H9 (cell line): ENCODE results near the gene ZNF652. TPM values are rescaled to one million over a fixed set of nuclear protein-coding genes. Genes with fewer than 3 reads are reported as not detected.

Experiments
- DNase-seq: peaks from one replicate; pipeline ENCODE4 v3.0.0-alpha.2; 2017
- H2AFZ ChIP-seq: one replicate; pipeline ENCODE4 v1.6.1; 2013; ENCODE audit warnings: mild to moderate bottlenecking, low read length, control low read depth, moderate library complexity
- H2AK5ac ChIP-seq: 2 replicates; pipeline ENCODE4 v1.6.1; 2013; ENCODE audit warnings: low read length, control low read depth, mixed read lengths; ENCODE audit not compliant: insufficient read length
- H2BK120ac ChIP-seq: one replicate; pipeline ENCODE4 v1.6.1; 2013; ENCODE audit warnings: low read depth, mild to moderate bottlenecking, low read length, control low read depth, inconsistent platforms; ENCODE audit not compliant: poor library complexity, severe bottlenecking
- H2BK12ac ChIP-seq: 2 replicates; pipeline ENCODE4 v1.6.1; 2013; ENCODE audit warnings: low read length, control low read depth, mixed read lengths, low read depth; ENCODE audit not compliant: insufficient read length
- H2BK15ac ChIP-seq: 2 replicates; pipeline ENCODE4 v1.6.1; 2013; ENCODE audit warnings: low read depth, low read length, control low read depth
- H2BK20ac ChIP-seq: one replicate; pipeline ENCODE4 v1.6.1; 2013; ENCODE audit warnings: low read depth, mild to moderate bottlenecking, low read length, control low read depth, inconsistent platforms; ENCODE audit not compliant: poor library complexity, severe bottlenecking
- H2BK5ac ChIP-seq: 2 replicates; pipeline ENCODE4 v1.6.1; 2013; ENCODE audit warnings: low read length, control low read depth, mixed read lengths; ENCODE audit not compliant: insufficient read length
- H3K14ac ChIP-seq: 2 replicates; pipeline ENCODE4 v1.6.1; 2013; ENCODE audit warnings: low read length, control low read depth; ENCODE audit not compliant: insufficient read depth
- H3K18ac ChIP-seq: 2 replicates; pipeline ENCODE4 v1.6.1; 2013; ENCODE audit warnings: low read depth, mild to moderate bottlenecking, mixed read lengths, low read length, control low read depth; ENCODE audit not compliant: insufficient read length
- H3K23ac ChIP-seq: 2 replicates; pipeline ENCODE4 v1.6.1; 2013; ENCODE audit warnings: low read length, control low read depth, mixed read lengths, low read depth; ENCODE audit not compliant: insufficient read length
- H3K23me2 ChIP-seq: 2 replicates; pipeline ENCODE4 v1.6.1; 2013; ENCODE audit warnings: low read depth, mild to moderate bottlenecking, mixed read lengths, low read length, control low read depth; ENCODE audit not compliant: insufficient read length, poor library complexity, severe bottlenecking
- H3K27ac ChIP-seq: 2 replicates; pipeline ENCODE4 v1.5.1; 2013; ENCODE audit warnings: low read length, control low read depth, mixed read lengths, low read depth; ENCODE audit not compliant: insufficient read length
- H3K27me3 ChIP-seq: 2 replicates; pipeline ENCODE4 v1.6.1; 2013; ENCODE audit warnings: low read length, control low read depth, inconsistent platforms; ENCODE audit not compliant: insufficient read depth
- H3K4ac ChIP-seq: 2 replicates; pipeline ENCODE4 v1.6.1; 2013; ENCODE audit warnings: low read depth, mild to moderate bottlenecking, control low read depth, inconsistent platforms, low read length, moderate library complexity
- H3K4me1 ChIP-seq: 2 replicates; pipeline ENCODE4 v1.6.1; 2013; ENCODE audit warnings: low read length, control low read depth, inconsistent platforms; ENCODE audit not compliant: insufficient read depth
- H3K4me2 ChIP-seq: 2 replicates; pipeline ENCODE4 v1.6.1; 2013; ENCODE audit warnings: low read length, control low read depth, mixed read lengths; ENCODE audit not compliant: insufficient read length, insufficient read depth
- H3K56ac ChIP-seq: 2 replicates; pipeline ENCODE4 v1.6.1; 2013; ENCODE audit warnings: low read depth, mild to moderate bottlenecking, mixed read lengths, low read length, control low read depth; ENCODE audit not compliant: insufficient read length
- H3K79me1 ChIP-seq: 2 replicates; pipeline ENCODE4 v1.6.1; 2013; ENCODE audit warnings: low read depth, mild to moderate bottlenecking, moderate library complexity, low read length, control low read depth, inconsistent platforms; ENCODE audit not compliant: insufficient read depth, poor library complexity, severe bottlenecking
- H3K79me2 ChIP-seq: 2 replicates; pipeline ENCODE4 v1.6.1; 2013; ENCODE audit warnings: low read length, control low read depth, inconsistent platforms; ENCODE audit not compliant: insufficient read depth
- H3K9ac ChIP-seq: 2 replicates; pipeline ENCODE4 v1.6.1; 2013; ENCODE audit warnings: low read length, control low read depth, mixed read lengths; ENCODE audit not compliant: insufficient read length; ENCODE audit errors: extremely low read depth
- H3K9me3 ChIP-seq: one replicate; pipeline ENCODE4 v1.6.1; 2013; ENCODE audit warnings: low read depth, low read length, inconsistent platforms; ENCODE audit not compliant: control insufficient read depth
- H3T11ph ChIP-seq: one replicate; pipeline ENCODE4 v1.6.1; 2013; ENCODE audit warnings: mild to moderate bottlenecking, low read length, control low read depth, inconsistent platforms
- H4K20me1 ChIP-seq: one replicate; pipeline ENCODE4 v1.6.1; 2013; ENCODE audit not compliant: control insufficient read depth, insufficient read length, insufficient read depth
- H4K5ac ChIP-seq: 2 replicates; pipeline ENCODE4 v1.6.1; 2013; ENCODE audit warnings: low read depth, mild to moderate bottlenecking, mixed read lengths, low read length, control low read depth; ENCODE audit not compliant: insufficient read length
- H4K8ac ChIP-seq: replicated peaks from 2 replicates; pipeline ENCODE4 v1.6.1; 2013; ENCODE audit warnings: low read length, control low read depth, mixed read lengths, low read depth; ENCODE audit not compliant: insufficient read length
- H4K91ac ChIP-seq: 2 replicates; pipeline ENCODE4 v1.6.1; 2013; ENCODE audit warnings: low read depth, mild to moderate bottlenecking, moderate library complexity, mixed read lengths, low read length, control low read depth; ENCODE audit not compliant: insufficient read length
- H3K27ac Mint-ChIP-seq, 3 experiments: 2 replicates in 2 of 3; 3 replicates in 1 of 3; pipeline ENCODE4 v1.8.0; 2020 to 2021; ENCODE audit warnings: mixed read lengths in 3 of 3, mild to moderate bottlenecking in 1 of 3, moderate library complexity in 1 of 3
- H3K27me3 Mint-ChIP-seq: 2 replicates; pipeline ENCODE4 v1.8.0; 2021; ENCODE audit warnings: low read depth, mild to moderate bottlenecking, moderate library complexity, mixed read lengths
- H3K36me3 Mint-ChIP-seq, 3 experiments: 2 replicates in 2 of 3; 3 replicates in 1 of 3; pipeline ENCODE4 v1.8.0; 2020 to 2021; ENCODE audit warnings: low read depth in 3 of 3, mixed read lengths in 3 of 3; ENCODE audit not compliant: insufficient read depth in 1 of 3
- H3K4me1 Mint-ChIP-seq, 2 experiments: 2 replicates each; pipeline ENCODE4 v1.8.0; 2020; ENCODE audit warnings: mixed read lengths in 2 of 2
- H3K4me3 Mint-ChIP-seq, 2 experiments: 2 replicates in 1 of 2; 3 replicates in 1 of 2; pipeline ENCODE4 v1.8.0; 2020 to 2021; ENCODE audit warnings: mild to moderate bottlenecking in 2 of 2, mixed read lengths in 2 of 2, moderate library complexity in 1 of 2
- H3K9me3 Mint-ChIP-seq, 2 experiments: 2 replicates in 1 of 2; 3 replicates in 1 of 2; pipeline ENCODE4 v1.8.0; 2020; ENCODE audit warnings: mild to moderate bottlenecking in 2 of 2, mixed read lengths in 2 of 2, moderate library complexity in 1 of 2
- WGBS: extraction: QIAGEN DNeasy Blood & Tissue Kit; methylation state at CpG from one replicate; pipeline ENCODE4 v1.1.7; 2013; ENCODE audit warnings: missing lambda C conversion rate, low lambda C conversion rate, mixed read lengths; ENCODE audit not compliant: insufficient read length; ENCODE audit errors: extremely low coverage; 5-methylcytosine and 5-hydroxymethylcytosine counted together
- total RNA-seq: library from RNA; stranded (reverse); gene quantifications from 2 replicates; pipeline ENCODE4 v1.2.1, GENCODE V29; 2021
- TF ChIP-seq, protein P1 (sequence below): fragments of 200-600 bp; sonication (generic); conservative IDR thresholded peaks from 3 replicates; pipeline ENCODE4 v1.8.0; 2021; ENCODE audit warnings: antibody characterized with exemption, mild to moderate bottlenecking

Gene ZNF652
- total RNA-seq, 1 experiment from 2014 or later, result 33.6 TPM

DNA sequence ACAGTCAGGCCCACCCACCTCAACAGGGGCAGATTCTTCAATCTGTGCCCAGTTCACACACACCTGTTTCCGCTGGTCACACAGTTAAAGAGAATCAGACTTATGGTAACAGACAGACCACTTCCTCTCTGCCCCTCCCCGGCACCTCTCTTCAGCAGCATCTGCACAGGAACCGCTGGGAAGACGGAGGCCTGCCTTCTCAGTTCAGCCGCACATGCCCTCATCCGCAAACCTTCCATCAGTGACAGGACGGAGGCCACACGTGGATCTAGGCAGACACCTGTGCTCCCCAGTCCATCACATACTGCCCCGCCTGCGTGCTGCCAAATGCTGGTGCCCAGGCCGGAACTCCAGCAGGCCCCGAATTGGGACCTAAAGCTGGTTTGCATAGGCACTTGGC is 42.3 kb upstream of the ZNF652 start:
- Mint-ChIP-seq H3K27me3 (no peaks in the 10 kb centered on the region), H3K27ac (no peak overlapping the region), H3K4me3 (no peak overlapping the region), H3K36me3 (peaks cover 50 to 70% (median 55%) of the 10 kb centered on the region in 3 experiments), H3K4me1 (peaks cover 7 to 18% of the 10 kb centered on the region in 2 experiments), H3K9me3 (no peaks in the 10 kb centered on the region)
- Histone ChIP-seq H2BK12ac (no peak overlapping the region), H3K27ac (no peak overlapping the region), H4K91ac (no peak overlapping the region), H3K18ac (no peak overlapping the region), H3K14ac (no peak overlapping the region), H3K9ac (no peak overlapping the region), H2BK15ac (no peak overlapping the region), H3T11ph (no peak overlapping the region), H3K23me2 (no peaks in the 10 kb centered on the region), H3K4me2 (no peak overlapping the region), H3K4me1 (no peaks in the 10 kb centered on the region), H3K9me3 (no peaks in the 10 kb centered on the region), H2BK120ac (no peak overlapping the region), H3K4ac (no peak overlapping the region), H4K8ac (no peak overlapping the region), H3K79me2 (no peaks in the 10 kb centered on the region), H4K5ac (no peak overlapping the region), H2AFZ (no peak overlapping the region), H2AK5ac (no peak overlapping the region), H3K56ac (no peak overlapping the region), H3K23ac (no peak overlapping the region), H4K20me1 (peaks cover 2% of the 10 kb centered on the region), H3K79me1 (no peaks in the 10 kb centered on the region), H2BK5ac (no peak overlapping the region), H3K27me3 (no peaks in the 10 kb centered on the region), H2BK20ac (no peak overlapping the region)
- WGBS, result no CpG with 5 or more reads among the region's 12 CpGs
- DNase-seq, result no peak
- TF ChIP-seq, protein P1, sequence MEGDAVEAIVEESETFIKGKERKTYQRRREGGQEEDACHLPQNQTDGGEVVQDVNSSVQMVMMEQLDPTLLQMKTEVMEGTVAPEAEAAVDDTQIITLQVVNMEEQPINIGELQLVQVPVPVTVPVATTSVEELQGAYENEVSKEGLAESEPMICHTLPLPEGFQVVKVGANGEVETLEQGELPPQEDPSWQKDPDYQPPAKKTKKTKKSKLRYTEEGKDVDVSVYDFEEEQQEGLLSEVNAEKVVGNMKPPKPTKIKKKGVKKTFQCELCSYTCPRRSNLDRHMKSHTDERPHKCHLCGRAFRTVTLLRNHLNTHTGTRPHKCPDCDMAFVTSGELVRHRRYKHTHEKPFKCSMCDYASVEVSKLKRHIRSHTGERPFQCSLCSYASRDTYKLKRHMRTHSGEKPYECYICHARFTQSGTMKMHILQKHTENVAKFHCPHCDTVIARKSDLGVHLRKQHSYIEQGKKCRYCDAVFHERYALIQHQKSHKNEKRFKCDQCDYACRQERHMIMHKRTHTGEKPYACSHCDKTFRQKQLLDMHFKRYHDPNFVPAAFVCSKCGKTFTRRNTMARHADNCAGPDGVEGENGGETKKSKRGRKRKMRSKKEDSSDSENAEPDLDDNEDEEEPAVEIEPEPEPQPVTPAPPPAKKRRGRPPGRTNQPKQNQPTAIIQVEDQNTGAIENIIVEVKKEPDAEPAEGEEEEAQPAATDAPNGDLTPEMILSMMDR, result no peak
